Measurements from ENCODE around the gene CASTOR2. TPM values are rescaled to one million over a fixed set of nuclear protein-coding genes. Genes with fewer than 3 reads are reported as not detected.
"Not testable (repeated sequence)": the region's sequence is repeated elsewhere in the genome, so short reads cannot be mapped to it uniquely, and the experiment has no call there.

Gene CASTOR2
- total RNA-seq, 1 donor from 2014 or later, result 4.9 TPM

DNA sequence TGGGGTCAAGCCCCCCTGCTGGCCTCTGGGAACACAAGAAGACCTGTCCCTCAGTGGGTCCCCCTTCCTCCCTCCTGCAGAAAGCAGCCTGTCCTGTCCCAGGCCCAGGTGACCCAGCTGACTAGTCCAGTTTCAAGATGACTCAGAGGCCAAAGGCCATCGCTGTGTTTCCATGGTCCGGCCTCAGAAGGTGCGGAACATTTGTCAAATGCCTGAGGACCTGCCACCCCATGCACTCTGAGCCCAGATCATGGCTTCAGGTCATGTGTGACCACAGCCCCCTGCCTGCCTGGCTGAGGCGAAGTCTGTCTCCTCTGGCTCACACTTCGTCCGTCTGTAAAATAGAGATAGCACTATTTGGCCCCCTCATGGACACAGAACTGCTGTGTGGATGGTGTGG lies 2.4 kb downstream of the CASTOR2 start:
- H3K27ac ChIP-seq; DNase-seq (ENCODE audit: low spot score in 2 of 2); H3K27me3 ChIP-seq; H3K4me3 ChIP-seq; H3K9me3 ChIP-seq; intact Hi-C loops (cut with DNase I); H3K36me3 ChIP-seq; H3K4me1 ChIP-seq: not testable (repeated sequence)

DNA sequence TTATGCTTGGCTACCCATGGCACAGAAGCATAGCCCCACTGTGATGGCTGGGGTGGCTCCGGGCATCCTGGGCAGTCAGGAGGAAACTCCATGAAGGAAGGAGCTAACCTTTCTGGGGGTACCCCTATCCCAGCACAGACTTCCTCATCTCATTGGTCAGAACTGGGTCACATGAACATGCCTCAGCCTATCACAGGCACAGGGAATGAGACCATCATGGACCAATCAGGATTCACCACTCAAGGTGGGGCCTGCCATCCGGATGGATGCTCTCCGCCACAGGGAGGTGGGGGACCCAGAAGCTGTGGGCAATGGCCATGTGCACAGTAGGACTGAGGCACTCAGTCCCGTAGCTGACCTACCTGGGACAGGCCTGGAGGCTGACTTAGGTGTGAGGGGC lies 6.9 kb downstream of the CASTOR2 start:
- H3K27me3 ChIP-seq; H3K4me1 ChIP-seq; H3K27ac ChIP-seq; H3K4me3 ChIP-seq; H3K36me3 ChIP-seq; H3K9me3 ChIP-seq; intact Hi-C loops (cut with DNase I); DNase-seq (ENCODE audit: low spot score in 2 of 2): not testable (repeated sequence)

DNA sequence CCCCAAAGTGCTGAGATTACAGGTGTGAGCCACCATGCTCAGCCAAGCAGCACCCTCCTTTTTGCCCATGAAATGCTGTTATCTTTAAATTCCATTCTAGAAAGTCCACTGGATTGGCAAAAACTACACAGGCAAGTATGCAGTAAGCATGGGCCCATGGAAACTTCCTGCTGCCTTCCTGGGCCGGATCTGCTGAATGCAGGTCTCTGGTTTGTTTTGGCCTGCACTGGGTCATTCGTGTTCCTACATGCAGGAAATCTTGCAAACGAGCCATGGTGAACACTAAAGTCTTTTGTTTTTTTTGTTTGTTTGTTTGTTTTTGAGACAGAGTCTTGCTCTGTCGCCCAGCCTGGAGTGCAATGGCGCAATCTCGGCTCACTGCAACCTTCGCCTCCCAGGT lies 7.9 kb downstream of the CASTOR2 start:
- H3K27me3 ChIP-seq; H3K36me3 ChIP-seq; H3K9me3 ChIP-seq; intact Hi-C loops (cut with DNase I); H3K4me1 ChIP-seq; DNase-seq (ENCODE audit: low spot score in 2 of 2); H3K27ac ChIP-seq; H3K4me3 ChIP-seq: not testable (repeated sequence)

DNA sequence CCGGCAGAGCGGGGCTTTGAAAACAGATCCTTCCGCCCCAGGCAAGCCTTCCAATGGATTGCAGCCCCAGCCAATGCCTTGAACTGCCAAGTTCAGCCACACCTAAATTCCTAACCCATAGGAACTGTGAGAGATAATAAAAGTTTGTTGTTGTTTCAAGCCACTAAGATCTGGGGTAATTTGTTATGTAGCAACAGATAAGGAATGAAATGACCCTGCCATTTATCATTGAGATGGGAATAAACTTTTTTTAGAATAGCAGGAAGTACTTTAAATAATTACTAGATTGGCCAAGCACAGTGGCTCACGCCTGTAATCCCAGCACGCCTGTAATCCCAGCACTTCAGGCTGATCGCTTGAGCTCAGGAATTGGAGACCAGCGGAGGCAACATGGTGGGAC lies 11.5 kb downstream of the CASTOR2 start:
- intact Hi-C loops (cut with DNase I); H3K4me3 ChIP-seq; H3K27ac ChIP-seq; H3K9me3 ChIP-seq; H3K4me1 ChIP-seq; DNase-seq (ENCODE audit: low spot score in 2 of 2); H3K36me3 ChIP-seq; H3K27me3 ChIP-seq: not testable (repeated sequence)

DNA sequence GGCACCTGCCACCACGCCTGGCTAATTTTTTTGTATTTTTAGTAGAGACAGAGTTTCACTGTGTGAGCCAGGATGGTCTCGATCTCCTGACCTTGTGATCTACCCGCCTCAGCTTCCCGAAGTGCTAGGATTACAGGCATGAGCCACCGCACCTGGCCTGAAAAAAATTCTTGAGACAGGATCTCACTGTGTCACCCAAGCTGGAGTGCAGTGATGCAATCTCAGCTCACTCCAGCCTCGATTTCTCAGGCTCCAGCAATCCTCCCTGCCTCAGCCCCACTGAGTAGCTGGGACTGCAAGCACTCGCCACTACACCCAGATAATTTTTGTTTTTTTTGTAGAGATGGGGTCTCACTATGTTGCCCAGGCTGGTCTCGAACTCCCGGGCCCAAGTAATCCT lies 13.0 kb downstream of the CASTOR2 start:
- H3K36me3 ChIP-seq; DNase-seq (ENCODE audit: low spot score in 2 of 2); intact Hi-C loops (cut with DNase I); H3K27ac ChIP-seq; H3K4me1 ChIP-seq; H3K9me3 ChIP-seq; H3K4me3 ChIP-seq; H3K27me3 ChIP-seq: not testable (repeated sequence)

DNA sequence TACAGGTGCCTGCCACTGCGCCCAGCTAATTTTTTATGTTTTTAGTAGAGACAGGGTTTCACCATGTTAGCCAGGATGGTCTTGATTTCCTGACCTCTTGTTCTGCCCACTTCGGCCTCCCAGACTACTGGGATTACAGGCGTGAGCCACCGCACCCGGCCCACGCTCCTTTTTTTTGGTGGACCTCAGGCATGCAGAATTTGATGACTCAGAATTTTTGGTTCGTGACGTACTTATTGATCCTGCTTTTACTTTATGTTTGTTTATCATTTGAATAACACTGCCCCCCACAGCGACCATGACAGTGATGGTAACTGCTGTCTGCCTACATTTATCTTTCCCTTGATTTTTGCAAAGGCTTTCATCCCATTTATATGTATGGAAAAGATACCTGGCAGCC lies 23.9 kb downstream of the CASTOR2 start:
- H3K27ac ChIP-seq; intact Hi-C loops (cut with DNase I); DNase-seq (ENCODE audit: low spot score in 2 of 2); H3K27me3 ChIP-seq; H3K9me3 ChIP-seq; H3K4me1 ChIP-seq; H3K36me3 ChIP-seq; H3K4me3 ChIP-seq: not testable (repeated sequence)

DNA sequence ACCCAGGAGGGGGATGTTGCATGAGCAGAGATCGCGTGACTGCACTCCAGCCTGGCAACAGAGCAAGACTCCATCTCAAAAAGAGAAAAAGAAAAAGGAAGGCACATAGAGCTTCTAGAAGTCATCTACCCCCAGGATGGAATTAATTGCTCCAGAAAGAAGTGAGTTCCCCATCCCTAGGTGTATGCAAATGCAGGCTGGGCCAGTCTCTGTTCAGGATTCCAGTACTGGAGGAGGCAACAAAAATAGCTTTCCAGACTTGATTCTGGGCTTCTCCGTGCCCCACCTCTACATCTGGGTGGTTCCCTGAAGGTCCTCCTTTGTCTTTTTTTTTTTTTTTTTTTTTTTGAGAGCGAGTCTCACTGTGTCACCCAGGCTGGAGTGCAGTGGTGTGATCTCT lies 28.6 kb downstream of the CASTOR2 start:
- H3K27me3 ChIP-seq, result no peaks in the 10 kb centered on the region
- H3K9me3 ChIP-seq, result no peaks in the 10 kb centered on the region
- intact Hi-C loops (cut with DNase I), result no loop called here
- peaks cover 0 to 2% of the 10 kb centered on the region in 2 donors for H3K4me1 ChIP-seq
- no peak overlapping the region for H3K27ac ChIP-seq
- TF ChIP-seq, protein P1, sequence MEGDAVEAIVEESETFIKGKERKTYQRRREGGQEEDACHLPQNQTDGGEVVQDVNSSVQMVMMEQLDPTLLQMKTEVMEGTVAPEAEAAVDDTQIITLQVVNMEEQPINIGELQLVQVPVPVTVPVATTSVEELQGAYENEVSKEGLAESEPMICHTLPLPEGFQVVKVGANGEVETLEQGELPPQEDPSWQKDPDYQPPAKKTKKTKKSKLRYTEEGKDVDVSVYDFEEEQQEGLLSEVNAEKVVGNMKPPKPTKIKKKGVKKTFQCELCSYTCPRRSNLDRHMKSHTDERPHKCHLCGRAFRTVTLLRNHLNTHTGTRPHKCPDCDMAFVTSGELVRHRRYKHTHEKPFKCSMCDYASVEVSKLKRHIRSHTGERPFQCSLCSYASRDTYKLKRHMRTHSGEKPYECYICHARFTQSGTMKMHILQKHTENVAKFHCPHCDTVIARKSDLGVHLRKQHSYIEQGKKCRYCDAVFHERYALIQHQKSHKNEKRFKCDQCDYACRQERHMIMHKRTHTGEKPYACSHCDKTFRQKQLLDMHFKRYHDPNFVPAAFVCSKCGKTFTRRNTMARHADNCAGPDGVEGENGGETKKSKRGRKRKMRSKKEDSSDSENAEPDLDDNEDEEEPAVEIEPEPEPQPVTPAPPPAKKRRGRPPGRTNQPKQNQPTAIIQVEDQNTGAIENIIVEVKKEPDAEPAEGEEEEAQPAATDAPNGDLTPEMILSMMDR (IDR thresholded peaks at IDR 0.05), result no peak
- no peaks in the 10 kb centered on the region for H3K36me3 ChIP-seq
- no peak for DNase-seq (ENCODE audit: low spot score in 2 of 2)
- H3K4me3 ChIP-seq, result no peak overlapping the region

DNA sequence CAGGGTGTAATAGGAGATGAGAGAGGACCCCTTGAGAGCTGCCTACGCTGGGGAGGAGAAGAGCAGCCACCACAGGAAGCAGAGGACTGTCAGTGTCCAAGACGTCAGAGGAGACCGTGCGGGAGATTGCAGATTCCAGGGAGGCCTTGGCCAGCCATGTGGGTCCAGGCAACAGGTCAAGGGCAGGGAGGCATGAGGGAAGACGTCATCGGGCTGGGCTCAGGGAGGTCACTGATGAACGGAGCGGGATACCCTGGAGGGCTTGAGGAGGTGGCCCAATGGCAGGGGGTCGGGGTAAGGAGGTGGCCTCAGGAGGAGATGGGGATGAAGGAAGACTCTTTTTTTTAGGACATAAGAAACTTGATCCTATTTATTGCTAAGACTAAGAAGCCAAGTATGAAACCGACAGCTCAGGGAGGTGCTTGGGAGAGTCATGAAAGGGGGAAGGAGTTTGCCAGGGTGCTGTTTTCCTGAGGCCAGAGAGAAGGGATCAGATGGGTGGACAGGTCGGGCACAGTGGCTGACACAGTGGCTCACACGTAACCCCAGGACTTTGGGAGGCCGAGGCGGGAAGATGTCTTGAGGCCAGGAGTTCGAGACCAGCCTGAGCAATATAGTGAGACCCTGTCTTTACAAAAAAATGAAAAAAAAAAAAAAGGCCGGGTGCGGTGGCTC lies 30.5 kb downstream of the CASTOR2 start:
- H3K27me3 ChIP-seq; DNase-seq (ENCODE audit: low spot score in 2 of 2); H3K27ac ChIP-seq; H3K4me1 ChIP-seq; H3K36me3 ChIP-seq; H3K4me3 ChIP-seq; intact Hi-C loops (cut with DNase I); H3K9me3 ChIP-seq: not testable (repeated sequence)

DNA sequence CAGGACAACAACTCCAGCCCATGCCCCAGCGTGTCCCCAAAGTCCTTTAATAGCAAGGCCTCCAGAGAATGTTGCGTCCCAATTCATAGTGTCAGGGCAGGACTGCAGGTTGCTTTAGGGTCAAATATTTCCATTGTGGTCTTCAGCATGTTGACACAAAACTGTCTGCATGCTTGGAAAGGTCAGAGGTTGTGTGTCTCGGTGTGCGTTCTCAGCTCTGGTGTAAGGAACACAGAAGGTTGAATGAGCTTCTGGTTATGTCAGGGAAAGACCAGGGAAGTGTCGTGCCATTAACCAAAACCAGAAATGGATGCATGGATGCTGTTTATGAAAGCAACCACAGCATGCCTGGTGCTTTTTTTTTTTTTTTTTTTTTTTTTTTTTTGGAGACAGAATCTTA lies 31.9 kb downstream of the CASTOR2 start:
- H3K9me3 ChIP-seq; DNase-seq (ENCODE audit: low spot score in 2 of 2); H3K4me3 ChIP-seq; intact Hi-C loops (cut with DNase I); H3K27ac ChIP-seq; H3K36me3 ChIP-seq; H3K27me3 ChIP-seq; H3K4me1 ChIP-seq: not testable (repeated sequence)

DNA sequence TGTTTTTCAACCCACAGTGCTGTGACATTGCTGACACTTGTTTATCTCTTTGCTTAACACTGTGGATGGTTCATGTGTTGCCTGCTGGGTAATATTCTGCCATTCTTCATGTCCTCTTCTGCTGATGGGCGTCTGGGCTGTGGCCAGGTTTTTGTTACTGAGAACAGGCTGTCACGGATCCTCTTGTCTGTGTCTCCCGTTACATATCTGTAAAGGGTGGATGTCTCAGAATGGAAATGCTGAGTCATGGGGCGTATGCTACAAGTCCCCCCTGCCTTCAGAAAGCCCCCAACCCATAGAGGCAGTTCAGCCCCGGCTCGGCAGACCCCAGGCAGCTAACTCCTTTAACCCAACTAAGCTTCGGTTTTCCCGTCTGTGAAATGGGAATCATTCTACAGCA lies 33.3 kb downstream of the CASTOR2 start:
- H3K27ac ChIP-seq; intact Hi-C loops (cut with DNase I); H3K36me3 ChIP-seq: not testable (repeated sequence)

DNA sequence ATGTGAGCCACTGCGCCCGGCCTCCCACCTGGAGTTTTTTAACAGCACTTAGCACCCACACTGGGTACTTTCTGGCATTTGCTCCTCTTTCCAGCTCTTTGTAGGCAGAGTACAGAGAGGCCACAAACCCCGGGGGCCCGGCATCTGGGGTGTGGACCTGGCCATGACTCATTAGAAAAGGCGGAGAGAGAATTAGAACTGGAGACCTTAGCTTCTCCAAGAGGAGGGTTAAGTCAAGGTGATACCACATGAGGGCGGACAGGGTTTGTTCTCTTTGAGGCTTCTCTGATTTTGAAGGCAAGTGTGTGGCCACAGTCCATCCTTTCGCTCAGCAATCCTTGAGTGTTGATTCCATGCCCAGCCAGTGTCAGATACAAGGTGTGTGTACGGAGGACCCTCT lies 36.9 kb downstream of the CASTOR2 start:
- H3K27me3 ChIP-seq; H3K4me3 ChIP-seq; H3K36me3 ChIP-seq; DNase-seq (ENCODE audit: low spot score in 2 of 2); intact Hi-C loops (cut with DNase I); H3K4me1 ChIP-seq; H3K9me3 ChIP-seq; H3K27ac ChIP-seq: not testable (repeated sequence)

More for the DNA sequence above, 33.3 kb downstream of the CASTOR2 start:
- not testable (repeated sequence) for H3K27me3 ChIP-seq; H3K4me1 ChIP-seq; DNase-seq (ENCODE audit: low spot score in 2 of 2); H3K4me3 ChIP-seq; H3K9me3 ChIP-seq
